ENCODE results near the gene OR7C1.
"Not testable (repeated sequence)": the region's sequence is repeated elsewhere in the genome, so short reads cannot be mapped to it uniquely, and the experiment has no call there.

OR7C1 gene

DNA sequence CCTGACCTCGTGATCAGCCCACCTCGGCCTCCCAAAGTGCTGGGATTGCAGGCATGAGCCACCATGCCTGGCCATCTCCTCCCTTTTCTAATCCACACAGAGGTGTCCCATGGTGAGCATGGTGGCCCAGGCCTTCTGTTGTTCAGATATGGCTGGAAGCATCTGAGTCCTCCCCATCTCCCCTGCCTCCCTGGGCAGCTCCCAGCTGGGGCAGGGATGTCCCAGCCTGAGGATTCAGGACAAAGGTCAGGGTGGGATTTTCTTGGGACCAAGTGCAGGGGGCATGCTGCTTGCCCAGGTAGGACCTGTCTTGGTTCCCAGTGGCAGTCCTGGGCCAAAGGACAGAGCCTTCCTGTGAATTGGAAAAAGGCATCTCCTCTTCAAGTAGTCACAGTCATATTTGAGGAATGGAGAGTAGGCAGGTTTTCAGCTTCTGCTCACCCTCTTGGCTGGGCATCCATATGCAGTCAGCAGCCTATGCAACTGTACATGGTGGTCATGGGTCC is 67.5 kb downstream of the OR7C1 start:
- no peak for DNase-seq (ENCODE audit: low read depth, low spot score)

DNA sequence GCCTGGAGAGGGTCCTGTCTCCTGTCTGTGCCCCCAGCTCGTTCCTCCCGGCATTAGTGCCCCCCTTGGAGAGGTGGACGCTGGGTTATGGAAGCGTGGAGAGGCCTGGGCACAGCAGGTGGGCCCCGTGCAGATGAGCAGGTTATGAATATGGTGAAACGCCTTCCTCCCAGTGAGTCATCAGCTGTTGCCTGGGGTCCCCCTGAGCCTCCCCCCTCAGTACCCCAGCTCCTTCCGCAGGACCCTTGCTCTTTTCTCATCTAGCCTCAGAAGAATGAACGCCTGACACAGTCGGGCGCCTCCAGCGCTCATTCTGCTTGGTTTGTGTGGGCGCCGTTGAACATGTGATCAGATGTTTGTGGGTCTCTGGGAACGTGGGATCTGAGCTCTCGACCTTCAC is 69.1 kb downstream of the OR7C1 start:
- DNase-seq (ENCODE audit: low read depth, low spot score), result not testable (repeated sequence)

DNA sequence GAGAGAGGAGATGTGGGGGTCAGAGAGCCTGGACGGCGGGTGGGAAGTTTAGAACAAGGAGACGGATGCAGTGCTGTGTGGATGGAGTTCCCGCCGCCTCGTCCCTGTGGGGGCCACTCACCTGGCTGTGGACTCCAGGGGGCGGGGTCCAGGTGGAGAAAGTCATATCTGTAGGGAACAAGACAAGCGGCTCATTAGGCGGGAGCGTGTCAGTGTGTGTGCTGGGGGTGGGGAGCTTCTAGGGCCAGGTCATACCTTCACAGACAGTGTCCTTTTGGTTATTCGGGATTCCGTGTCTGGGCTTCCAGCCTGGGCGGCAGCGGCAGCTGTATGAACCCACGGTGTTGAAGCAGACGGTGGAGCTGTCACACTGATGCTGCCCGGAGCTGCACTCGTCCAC is 69.6 kb downstream of the OR7C1 start:
- not testable (repeated sequence) for DNase-seq (ENCODE audit: low read depth, low spot score)

GRCh38 chr19:14764401-14764800 is 70.6 kb downstream of the OR7C1 start:
- DNase-seq (ENCODE audit: low read depth, low spot score), result no peak

DNA sequence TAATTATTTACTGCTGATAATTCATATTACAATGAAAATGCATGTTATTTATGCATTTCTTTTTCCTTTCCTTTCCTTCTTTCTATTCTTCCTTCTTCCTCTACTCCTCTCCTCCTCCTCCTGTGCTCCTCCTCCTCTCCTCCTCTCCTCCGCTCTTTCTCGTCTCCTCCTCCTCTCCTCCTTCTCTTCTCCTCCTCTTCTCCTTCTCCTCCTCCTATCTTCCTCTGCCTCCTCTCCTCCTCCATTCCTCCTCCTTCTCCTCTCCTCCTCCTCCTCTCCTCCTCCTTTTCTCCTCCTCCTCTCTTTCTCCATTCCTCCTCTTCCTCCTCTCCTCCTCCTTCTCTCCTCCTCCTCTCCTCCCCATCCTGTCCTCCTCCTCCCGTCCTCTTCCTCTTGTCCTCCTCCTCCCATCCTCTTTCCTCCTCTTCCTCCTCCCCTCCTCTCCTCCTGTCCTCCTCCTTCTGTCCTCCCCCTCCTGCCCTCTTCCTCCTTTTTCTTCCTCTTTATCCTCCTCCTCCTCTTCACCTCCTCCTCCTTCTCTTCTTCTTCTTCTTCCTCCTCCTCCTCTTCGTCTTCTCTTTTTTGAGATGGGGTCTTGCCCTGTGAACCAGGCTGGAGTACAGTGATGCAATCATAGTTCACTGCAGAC is 71.4 kb downstream of the OR7C1 start:
- no peak for DNase-seq (ENCODE audit: low read depth, low spot score)

GRCh38 chr19:14762111-14762510 is 72.9 kb downstream of the OR7C1 start:
- DNase-seq (ENCODE audit: low read depth, low spot score), result no peak

DNA sequence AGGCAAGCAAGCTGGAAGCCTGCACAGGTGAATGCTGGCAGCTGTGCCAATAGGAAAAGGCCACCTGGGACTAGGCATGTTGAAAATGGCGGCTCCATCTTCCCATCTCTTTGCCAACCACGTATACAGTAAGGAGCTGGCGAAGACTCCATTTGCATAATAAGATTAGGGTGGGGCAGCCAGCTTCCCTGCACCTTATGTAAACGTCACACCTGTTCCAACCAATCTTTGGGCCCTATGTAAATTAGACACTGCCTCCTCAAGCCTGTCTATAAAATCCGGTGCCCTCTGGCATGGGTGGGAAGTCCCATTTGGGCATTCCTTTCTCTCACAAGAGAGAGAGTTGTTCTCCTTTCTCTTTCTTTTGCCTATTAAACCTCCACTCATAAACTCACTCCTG is 73.4 kb downstream of the OR7C1 start:
- DNase-seq (ENCODE audit: low read depth, low spot score), result no peak

- DNase-seq (ENCODE audit: low read depth, low spot score), result peak; percentile 85
Observed at GRCh38 chr19:14758816-14759215, 76.2 kb downstream of the OR7C1 start.

DNA sequence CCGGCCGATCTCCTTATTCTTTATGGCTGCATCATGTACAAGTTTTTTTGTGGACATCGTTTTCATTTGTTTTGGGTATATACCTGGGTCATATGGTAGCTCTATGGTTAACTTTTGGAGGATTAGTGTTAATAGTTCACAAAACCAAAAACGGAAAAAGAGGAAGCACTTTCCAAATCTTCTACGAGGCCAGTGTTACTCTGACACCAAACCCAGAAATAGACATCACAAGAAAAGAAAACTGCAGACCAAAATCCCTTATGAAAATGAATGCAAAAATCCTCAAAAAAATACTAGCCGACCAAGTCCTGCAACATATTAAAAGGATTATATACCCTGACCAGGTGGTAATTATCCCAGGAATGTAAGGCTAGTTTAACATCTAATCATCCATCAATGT is 86.4 kb downstream of the OR7C1 start:
- no peak for DNase-seq (ENCODE audit: low read depth, low spot score)

Data from iPS DF 19.7 (cell line).